Activated CD4-positive, alpha-beta T cell treated with anti-CD3 and anti-CD28 coated beads for 36 hours (primary cell): ENCODE results near the gene PLCD3. TPM values are rescaled to one million over a fixed set of nuclear protein-coding genes. Genes with fewer than 3 reads are reported as not detected.
"Not testable (repeated sequence)": the region's sequence is repeated elsewhere in the genome, so short reads cannot be mapped to it uniquely, and the experiment has no call there.

Experiments used
- ATAC-seq: fragments of 200-7000 bp; cut with Tn5 transposase; one replicate; pipeline ENCODE4 v1.10.0; 2021; ENCODE audit warnings: mild to moderate bottlenecking, moderate library complexity
- CTCF ChIA-PET: fragments of 350-600 bp; sonication (Branson Sonifier 250); formaldehyde crosslinking; loops from one replicate; lab custom pipeline; 2021; ENCODE audit warnings: antibody characterized with exemption; lab: Charles Lee
- POLR2A ChIA-PET: fragments of 350-600 bp; sonication (Branson Sonifier 250); formaldehyde crosslinking; loops from one replicate; lab custom pipeline; 2021; ENCODE audit warnings: antibody characterized with exemption, inconsistent platforms; lab: Charles Lee
- DNase-seq: peaks from one replicate; pipeline ENCODE4 v3.0.0-alpha.2; 2020
- H3K27ac Mint-ChIP-seq: one replicate; pipeline ENCODE4 v1.8.0; 2021; ENCODE audit warnings: mixed read lengths
- H3K27me3 Mint-ChIP-seq: one replicate; pipeline ENCODE4 v1.8.0; 2021; ENCODE audit warnings: mixed read lengths
- H3K36me3 Mint-ChIP-seq: one replicate; pipeline ENCODE4 v1.8.0; 2021; ENCODE audit warnings: low read depth, mixed read lengths
- H3K4me1 Mint-ChIP-seq: one replicate; pipeline ENCODE4 v1.8.0; 2021; ENCODE audit warnings: mixed read lengths
- H3K4me3 Mint-ChIP-seq: one replicate; pipeline ENCODE4 v1.8.0; 2021; ENCODE audit warnings: mild to moderate bottlenecking, moderate library complexity, mixed read lengths
- H3K9me3 Mint-ChIP-seq: one replicate; pipeline ENCODE4 v1.8.0; 2021; ENCODE audit warnings: low read depth, mixed read lengths
- intact Hi-C, 2 experiments: fragments of 100-400 bp; cut with DNase I in 1 of 2; cut with micrococcal nuclease in 1 of 2; formaldehyde crosslinking; loops; one replicate each; pipeline versions ENCODE4 v1.14.2 to v1.15.1; 2022 to 2024; cut with DNase I, micrococcal nuclease
- total RNA-seq, 2 experiments: library from RNA; stranded (reverse); gene quantifications; one replicate each; pipeline ENCODE4 v1.2.3, GENCODE V29; 2021

The PLCD3 gene
- total RNA-seq, 2 experiments from 2014 or later = 2.9 to 3.4 TPM

- H3K27me3 Mint-ChIP-seq = peaks cover 3% of the 10 kb centered on the region
- H3K27ac Mint-ChIP-seq = no peak overlapping the region
- H3K4me1 Mint-ChIP-seq = no peaks in the 10 kb centered on the region
- ChIA-PET CTCF (interaction anchor here (0.6 to 2.3 kb wide), 2 partner anchors 8 to 217 kb away, joined by 4 to 9 read pairs; partner anchors contain the start of gene ACBD4), POLR2A (no interaction called here)
- H3K36me3 Mint-ChIP-seq = no peaks in the 10 kb centered on the region
- intact Hi-C loops = no loop called here
- H3K9me3 Mint-ChIP-seq = no peaks in the 10 kb centered on the region
- DNase-seq (no peak), ATAC-seq (no peak)
- H3K4me3 Mint-ChIP-seq = no peak overlapping the region
Measured at GRCh38 chr17:45127548-45128300, 4.6 kb downstream of the PLCD3 start.

- Mint-ChIP-seq H3K36me3 (no peaks in the 10 kb centered on the region), H3K9me3 (no peaks in the 10 kb centered on the region), H3K4me1 (no peaks in the 10 kb centered on the region), H3K4me3 (no peak overlapping the region), H3K27ac (no peak overlapping the region), H3K27me3 (peaks cover 3% of the 10 kb centered on the region)
- ATAC-seq (no peak), DNase-seq (no peak)
- intact Hi-C loops = no loop called here
- CTCF ChIA-PET = interaction anchor here (0.6 to 2.3 kb wide), 3 partner anchors 8 to 217 kb away, joined by 3 to 9 read pairs (median 4); partner anchors contain the start of gene ACBD4
- POLR2A ChIA-PET = no interaction called here
Measured at GRCh38 chr17:45127207-45127547, 5.1 kb downstream of the PLCD3 start.

GRCh38 chr17:45125509-45125908, 6.8 kb downstream of the PLCD3 start:
- ChIA-PET POLR2A (no interaction called here), CTCF (interaction anchor here (2.3 kb wide), 1 partner anchor 10 kb away, joined by 9 read pairs; the partner anchor contains the start of gene ACBD4)
- Mint-ChIP-seq H3K9me3 (no peaks in the 10 kb centered on the region), H3K4me1 (no peaks in the 10 kb centered on the region), H3K36me3 (no peaks in the 10 kb centered on the region), H3K27me3 (peaks cover 4% of the 10 kb centered on the region), H3K27ac (no peak overlapping the region), H3K4me3 (no peak overlapping the region)
- ATAC-seq (no peak), DNase-seq (no peak)
- intact Hi-C loops = no loop called here

- H3K4me1 Mint-ChIP-seq, H3K36me3 Mint-ChIP-seq, H3K27ac Mint-ChIP-seq, ATAC-seq, POLR2A ChIA-PET, H3K4me3 Mint-ChIP-seq, intact Hi-C loops, H3K9me3 Mint-ChIP-seq, DNase-seq, H3K27me3 Mint-ChIP-seq: not testable (repeated sequence)
- CTCF ChIA-PET = interaction anchor here (2.0 kb wide), 1 partner anchor 10 kb away, joined by 11 read pairs; the partner anchor contains the start of gene ACBD4
Measured at GRCh38 chr17:45124797-45125122, 7.6 kb downstream of the PLCD3 start.

GRCh38 chr17:45123930-45124796, 8.2 kb downstream of the PLCD3 start:
- CTCF ChIA-PET = interaction anchor here (2.0 kb wide), 1 partner anchor 11 kb away, joined by 11 read pairs; the partner anchor contains the start of gene ACBD4
- POLR2A ChIA-PET = interaction anchor here (0.6 kb wide), 1 partner anchor 27 kb away, joined by 3 read pairs; no protein-coding TSS in a partner anchor
- no peaks in the 10 kb centered on the region for H3K9me3 Mint-ChIP-seq
- no peak overlapping the region for H3K27ac Mint-ChIP-seq
- intact Hi-C loops = no loop called here
- peak; percentile 91 for ATAC-seq
- DNase-seq = peak; percentile 53
- no peak overlapping the region for H3K4me3 Mint-ChIP-seq
- no peaks in the 10 kb centered on the region for H3K36me3 Mint-ChIP-seq
- no peaks in the 10 kb centered on the region for H3K4me1 Mint-ChIP-seq
- H3K27me3 Mint-ChIP-seq = peaks cover 4% of the 10 kb centered on the region

GRCh38 chr17:45123076-45123770, 9.1 kb downstream of the PLCD3 start:
- H3K9me3 Mint-ChIP-seq = no peaks in the 10 kb centered on the region
- H3K27me3 Mint-ChIP-seq = peaks cover 4% of the 10 kb centered on the region
- no peaks in the 10 kb centered on the region for H3K4me1 Mint-ChIP-seq
- H3K27ac Mint-ChIP-seq = no peak overlapping the region
- ChIA-PET CTCF (interaction anchor here (2.0 kb wide), 1 partner anchor 12 kb away, joined by 11 read pairs; the partner anchor contains the start of gene ACBD4), POLR2A (no interaction called here)
- no peaks in the 10 kb centered on the region for H3K36me3 Mint-ChIP-seq
- ATAC-seq (no peak), DNase-seq (no peak)
- intact Hi-C loops = no loop called here
- H3K4me3 Mint-ChIP-seq = no peak overlapping the region

GRCh38 chr17:45121055-45121454, 11.3 kb downstream of the PLCD3 start:
- Mint-ChIP-seq H3K27me3 (peaks cover 4% of the 10 kb centered on the region), H3K9me3 (no peaks in the 10 kb centered on the region), H3K27ac (no peak overlapping the region), H3K36me3 (no peaks in the 10 kb centered on the region), H3K4me3 (no peak overlapping the region), H3K4me1 (no peaks in the 10 kb centered on the region)
- no peak for DNase-seq
- ChIA-PET CTCF (no interaction called here), POLR2A (no interaction called here)
- ATAC-seq = no peak
- intact Hi-C loops = no loop called here

- Mint-ChIP-seq H3K4me3 (no peak overlapping the region), H3K9me3 (no peaks in the 10 kb centered on the region), H3K27ac (no peak overlapping the region), H3K36me3 (no peaks in the 10 kb centered on the region), H3K4me1 (no peaks in the 10 kb centered on the region), H3K27me3 (peaks cover 4% of the 10 kb centered on the region)
- ChIA-PET POLR2A (no interaction called here), CTCF (interaction anchor here (1.6 kb wide), 1 partner anchor 15 kb away, joined by 4 read pairs; the partner anchor contains the start of gene ACBD4)
- ATAC-seq (no peak), DNase-seq (no peak)
- intact Hi-C loops = no loop called here
Measured at GRCh38 chr17:45120558-45120957, 11.8 kb downstream of the PLCD3 start.

GRCh38 chr17:45119964-45120363, 12.4 kb downstream of the PLCD3 start:
- DNase-seq (no peak), ATAC-seq (no peak)
- Mint-ChIP-seq H3K27ac (no peak overlapping the region), H3K9me3 (no peaks in the 10 kb centered on the region), H3K4me1 (no peaks in the 10 kb centered on the region), H3K36me3 (no peaks in the 10 kb centered on the region), H3K4me3 (no peak overlapping the region), H3K27me3 (peaks cover 4% of the 10 kb centered on the region)
- intact Hi-C loops = no loop called here
- ChIA-PET CTCF (interaction anchor here (1.6 kb wide), 1 partner anchor 15 kb away, joined by 4 read pairs; the partner anchor contains the start of gene ACBD4), POLR2A (no interaction called here)

- no peak for DNase-seq
- Mint-ChIP-seq H3K27me3 (peaks cover 4% of the 10 kb centered on the region), H3K4me1 (no peaks in the 10 kb centered on the region), H3K9me3 (no peaks in the 10 kb centered on the region), H3K27ac (no peak overlapping the region), H3K36me3 (no peaks in the 10 kb centered on the region), H3K4me3 (no peak overlapping the region)
- ChIA-PET POLR2A (no interaction called here), CTCF (interaction anchor here (0.5 to 1.5 kb wide), 5 partner anchors 10 to 42 kb away, joined by 3 to 4 read pairs (median 3); no protein-coding TSS in a partner anchor)
- intact Hi-C loops = no loop called here
- ATAC-seq = no peak
Measured at GRCh38 chr17:45118691-45119090, 13.6 kb downstream of the PLCD3 start.
